Measurements from ENCODE around the gene UHMK1.
A peak's percentile ranks its signal among the peaks of the same experiment; 100 is the strongest.

Gene UHMK1

DNA sequence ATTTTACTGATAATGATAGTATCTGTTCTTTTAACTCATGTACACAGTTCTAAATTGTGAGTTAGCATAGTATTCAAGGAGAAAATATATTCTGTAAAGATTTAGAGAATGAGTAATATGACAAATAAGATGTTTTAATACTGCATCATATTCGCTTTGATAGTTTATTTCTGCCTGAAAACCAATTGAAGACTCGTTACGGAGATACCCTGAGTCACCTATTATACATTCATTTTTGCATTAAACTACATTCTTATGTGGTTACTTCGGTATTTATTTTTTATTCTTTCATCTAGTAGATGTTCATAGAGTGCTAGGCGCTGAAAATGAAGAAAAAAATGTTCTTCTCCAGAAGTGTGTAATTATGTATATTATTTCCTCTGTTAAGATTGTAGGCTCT, 5.3 kb downstream of the UHMK1 start:
- in situ Hi-C loops (cut with MboI; ENCODE audit: low pct_unique_long_range_greater_than_20kb, low sequenced_read_pairs, unreplicated experiment): no loop called here
- DNase-seq (ENCODE audit: low spot score): no peak
- TF ChIP-seq, protein P1, sequence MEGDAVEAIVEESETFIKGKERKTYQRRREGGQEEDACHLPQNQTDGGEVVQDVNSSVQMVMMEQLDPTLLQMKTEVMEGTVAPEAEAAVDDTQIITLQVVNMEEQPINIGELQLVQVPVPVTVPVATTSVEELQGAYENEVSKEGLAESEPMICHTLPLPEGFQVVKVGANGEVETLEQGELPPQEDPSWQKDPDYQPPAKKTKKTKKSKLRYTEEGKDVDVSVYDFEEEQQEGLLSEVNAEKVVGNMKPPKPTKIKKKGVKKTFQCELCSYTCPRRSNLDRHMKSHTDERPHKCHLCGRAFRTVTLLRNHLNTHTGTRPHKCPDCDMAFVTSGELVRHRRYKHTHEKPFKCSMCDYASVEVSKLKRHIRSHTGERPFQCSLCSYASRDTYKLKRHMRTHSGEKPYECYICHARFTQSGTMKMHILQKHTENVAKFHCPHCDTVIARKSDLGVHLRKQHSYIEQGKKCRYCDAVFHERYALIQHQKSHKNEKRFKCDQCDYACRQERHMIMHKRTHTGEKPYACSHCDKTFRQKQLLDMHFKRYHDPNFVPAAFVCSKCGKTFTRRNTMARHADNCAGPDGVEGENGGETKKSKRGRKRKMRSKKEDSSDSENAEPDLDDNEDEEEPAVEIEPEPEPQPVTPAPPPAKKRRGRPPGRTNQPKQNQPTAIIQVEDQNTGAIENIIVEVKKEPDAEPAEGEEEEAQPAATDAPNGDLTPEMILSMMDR (IDR thresholded peaks at IDR 0.05; ENCODE audit: extremely low read depth, insufficient read depth, missing control alignments): no peak

DNA sequence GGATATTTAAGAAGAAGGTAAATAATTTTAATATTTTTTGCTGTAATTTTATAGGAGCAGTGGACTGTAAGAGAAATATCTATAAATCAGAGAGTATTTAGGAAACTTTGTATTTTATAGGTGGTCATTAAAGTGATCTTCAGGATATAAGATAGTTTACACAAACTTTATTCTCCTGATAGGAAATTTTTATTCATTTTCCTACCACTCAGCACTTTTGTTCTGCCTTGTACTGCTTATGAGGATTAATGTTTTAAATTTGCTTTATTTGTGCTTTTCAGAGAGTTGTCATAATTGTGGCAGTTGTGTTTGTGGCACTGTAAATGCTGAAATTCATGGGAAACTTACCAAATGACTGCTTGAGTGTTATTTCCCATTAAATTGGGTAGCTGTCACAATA, 29.7 kb downstream of the UHMK1 start:
- no peak for DNase-seq (ENCODE audit: low spot score)
- TF ChIP-seq, protein P1 (IDR thresholded peaks at IDR 0.05; ENCODE audit: extremely low read depth, insufficient read depth, missing control alignments): no peak
- in situ Hi-C loops (cut with MboI; ENCODE audit: low pct_unique_long_range_greater_than_20kb, low sequenced_read_pairs, unreplicated experiment): no loop called here

DNA sequence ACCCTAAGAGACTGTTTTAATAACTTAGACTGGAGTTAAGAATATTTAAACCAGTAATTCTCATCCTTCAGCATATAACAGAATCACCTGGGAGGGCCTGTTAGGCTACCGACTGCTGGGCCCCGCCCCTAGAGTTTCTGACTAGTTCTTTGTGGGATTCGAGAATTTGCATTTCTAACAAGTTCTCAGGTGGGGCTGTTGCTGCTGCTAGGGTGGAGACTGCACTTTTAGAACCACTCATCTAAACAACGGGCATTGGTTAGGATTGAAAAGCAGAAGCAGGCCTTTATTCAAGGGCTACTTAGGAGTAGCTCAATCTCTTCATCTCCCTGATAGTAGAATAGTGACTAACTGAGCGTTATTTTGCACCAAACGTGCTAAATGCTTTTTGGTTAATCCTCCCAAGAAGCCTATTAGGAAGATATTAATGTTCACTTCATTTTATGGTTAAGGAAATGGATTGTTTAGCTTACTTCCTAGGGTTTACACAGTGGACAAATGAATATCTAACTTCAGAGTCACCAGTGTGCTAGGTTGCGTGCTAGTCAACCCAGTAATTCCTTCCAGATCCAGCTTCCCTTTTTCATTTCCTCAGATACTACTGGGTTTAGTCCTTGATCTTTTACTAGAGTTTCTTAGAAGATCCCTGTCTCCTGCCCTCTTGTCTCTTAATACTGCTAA, 32.8 kb downstream of the UHMK1 start:
- in situ Hi-C loops (cut with MboI; ENCODE audit: low pct_unique_long_range_greater_than_20kb, low sequenced_read_pairs, unreplicated experiment): no loop called here
- TF ChIP-seq, protein P1 (IDR thresholded peaks at IDR 0.05; ENCODE audit: extremely low read depth, insufficient read depth, missing control alignments): no peak
- peak; percentile 60 for DNase-seq (ENCODE audit: low spot score)

DNA sequence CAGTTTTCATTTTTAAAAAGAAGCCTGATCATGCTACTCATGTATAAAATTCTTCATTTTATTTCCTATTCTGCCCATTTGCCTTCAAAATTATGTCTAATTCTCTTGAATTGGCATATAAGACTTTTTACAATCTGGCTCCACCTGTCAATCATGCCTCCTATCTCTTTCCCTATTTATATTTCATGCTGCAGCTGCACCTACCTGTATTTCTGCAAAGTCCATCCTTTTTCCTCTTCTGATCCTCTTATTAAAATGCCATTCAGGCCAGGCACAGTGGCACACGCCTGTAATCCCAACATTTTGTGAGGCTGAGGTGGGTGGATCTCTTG, 33.3 kb downstream of the UHMK1 start:
- TF ChIP-seq, protein P1 (IDR thresholded peaks at IDR 0.05; ENCODE audit: extremely low read depth, insufficient read depth, missing control alignments): no peak
- in situ Hi-C loops (cut with MboI; ENCODE audit: low pct_unique_long_range_greater_than_20kb, low sequenced_read_pairs, unreplicated experiment): no loop called here
- DNase-seq (ENCODE audit: low spot score): no peak

DNA sequence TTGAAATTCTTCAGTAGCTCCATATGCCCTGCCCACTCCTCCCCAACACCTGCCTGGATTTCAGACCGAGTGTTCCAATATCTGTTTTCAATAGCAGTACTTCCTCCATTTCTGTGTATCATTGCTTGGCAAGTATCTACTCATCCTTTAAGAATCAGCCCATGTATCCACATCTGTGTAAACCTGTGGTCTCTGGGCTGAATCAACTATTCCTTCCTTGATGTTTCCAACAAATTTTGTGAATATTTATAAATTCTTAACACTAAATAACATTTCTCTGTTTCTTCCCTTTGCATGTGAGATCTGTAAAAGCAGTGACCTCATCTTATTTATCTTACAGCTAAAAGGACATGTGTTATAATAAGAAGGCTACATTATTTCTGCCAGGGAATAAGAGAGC, 37.9 kb downstream of the UHMK1 start:
- TF ChIP-seq, protein P1 (IDR thresholded peaks at IDR 0.05; ENCODE audit: extremely low read depth, insufficient read depth, missing control alignments): no peak
- in situ Hi-C loops (cut with MboI; ENCODE audit: low pct_unique_long_range_greater_than_20kb, low sequenced_read_pairs, unreplicated experiment): no loop called here
- DNase-seq (ENCODE audit: low spot score): no peak

DNA sequence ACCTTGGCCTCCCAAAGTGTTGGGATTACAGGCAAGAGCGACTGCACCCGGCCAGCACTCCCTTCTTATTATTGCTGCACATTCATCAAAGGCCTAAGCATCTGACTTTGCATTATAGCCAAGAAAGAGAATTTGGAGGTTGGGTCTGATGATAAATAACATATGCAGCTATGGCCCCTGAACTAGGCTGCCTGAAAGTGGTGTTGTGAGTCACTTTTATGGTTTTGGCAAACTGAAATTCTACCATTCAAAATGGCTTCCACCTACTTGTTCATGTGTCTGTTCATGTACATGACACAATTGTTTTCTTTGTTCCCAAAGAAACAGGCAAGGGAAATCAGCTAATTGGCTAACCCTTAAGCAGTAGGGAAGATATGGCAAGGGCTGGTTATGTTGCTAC, 38.9 kb downstream of the UHMK1 start:
- in situ Hi-C loops (cut with MboI; ENCODE audit: low pct_unique_long_range_greater_than_20kb, low sequenced_read_pairs, unreplicated experiment): no loop called here
- DNase-seq (ENCODE audit: low spot score): no peak
- TF ChIP-seq, protein P1 (IDR thresholded peaks at IDR 0.05; ENCODE audit: extremely low read depth, insufficient read depth, missing control alignments): no peak
